Osteocyte (in vitro differentiated cells): ENCODE data around the gene EEF1G. TPM values are rescaled to one million over a fixed set of nuclear protein-coding genes. Genes with fewer than 3 reads are reported as not detected.
A peak's percentile ranks its signal among the peaks of the same experiment; 100 is the strongest.

ENCODE experiments used
- DNase-seq: peaks from one replicate; pipeline ENCODE4 v3.0.0; 2021; ENCODE audit warnings: mixed read lengths; ENCODE audit not compliant: unreplicated experiment; ENCODE audit errors: extremely low spot score
- H3K27ac Mint-ChIP-seq: one replicate; pipeline ENCODE4 v1.8.0; 2021; ENCODE audit warnings: mild to moderate bottlenecking, mixed read lengths; ENCODE audit not compliant: unreplicated experiment
- H3K27me3 Mint-ChIP-seq: one replicate; pipeline ENCODE4 v1.8.0; 2021; ENCODE audit warnings: mixed read lengths; ENCODE audit not compliant: unreplicated experiment
- H3K36me3 Mint-ChIP-seq: one replicate; pipeline ENCODE4 v1.8.0; 2021; ENCODE audit warnings: mixed read lengths; ENCODE audit not compliant: unreplicated experiment
- H3K4me1 Mint-ChIP-seq: one replicate; pipeline ENCODE4 v1.8.0; 2021; ENCODE audit warnings: mixed read lengths; ENCODE audit not compliant: unreplicated experiment
- H3K4me3 Mint-ChIP-seq: one replicate; pipeline ENCODE4 v1.8.0; 2021; ENCODE audit warnings: mild to moderate bottlenecking, moderate library complexity, mixed read lengths; ENCODE audit not compliant: unreplicated experiment
- H3K9me3 Mint-ChIP-seq: one replicate; pipeline ENCODE4 v1.8.0; 2021; ENCODE audit warnings: mixed read lengths; ENCODE audit not compliant: unreplicated experiment
- total RNA-seq: library from RNA; stranded (reverse); gene quantifications from 2 replicates; pipeline ENCODE4 v1.2.1, GENCODE V29; 2021
- TF ChIP-seq, protein P1 (sequence below): fragments of 200-600 bp; sonication (generic); IDR thresholded peaks from 2 replicates; pipeline ENCODE4 v1.5.0; 2021; ENCODE audit warnings: antibody characterized with exemption, mild to moderate bottlenecking, moderate library complexity

The EEF1G gene
- total RNA-seq, 1 donor from 2014 or later: 1,404 TPM

DNA sequence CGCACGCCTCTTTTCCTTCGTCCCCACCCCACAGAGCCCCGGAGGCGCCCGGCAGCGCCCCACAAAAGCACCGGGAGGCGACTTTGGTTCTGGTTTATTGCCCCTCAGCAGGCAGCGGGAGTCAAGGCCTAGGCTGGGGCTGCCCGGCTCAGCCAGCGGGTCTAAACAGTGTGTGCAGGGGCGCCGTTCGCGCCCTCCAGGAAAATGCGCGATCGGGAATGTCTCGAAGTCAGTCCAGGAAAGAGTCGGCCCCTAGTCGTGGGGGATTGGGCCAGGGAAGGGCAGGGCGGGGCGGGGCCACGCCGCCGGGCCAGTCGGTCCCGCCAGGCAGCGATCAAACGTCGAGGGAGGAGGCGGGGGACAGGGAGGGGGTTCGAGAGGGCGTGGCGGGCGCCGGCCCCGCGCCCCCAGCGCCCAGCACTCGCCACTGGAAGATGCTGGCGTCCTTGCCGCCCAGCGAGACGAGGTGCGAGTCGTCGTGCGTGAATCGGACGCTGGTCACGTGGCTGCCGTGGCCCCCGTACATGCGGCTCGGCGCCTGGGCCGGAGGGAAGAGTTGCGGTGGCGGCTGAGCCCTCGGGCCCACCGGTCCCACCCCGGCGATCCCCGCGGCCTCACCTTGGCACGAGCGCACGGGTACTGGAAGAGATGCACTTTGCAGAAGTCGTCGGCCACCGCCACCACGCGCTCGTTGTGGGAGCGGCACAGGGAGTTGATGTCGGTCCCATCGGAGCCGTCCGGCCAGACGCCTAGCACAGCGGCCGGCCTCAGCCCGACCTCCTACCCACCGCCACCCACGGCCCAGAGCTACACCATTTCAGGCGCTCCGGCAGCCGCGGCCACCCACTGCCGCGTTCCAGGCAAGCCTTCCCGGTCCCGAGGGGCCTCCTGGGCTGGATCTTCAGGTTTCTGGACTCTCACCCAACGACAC lies 28.7 kb upstream of the EEF1G start:
- no peaks in the 10 kb centered on the region for H3K9me3 Mint-ChIP-seq
- TF ChIP-seq, protein P1, sequence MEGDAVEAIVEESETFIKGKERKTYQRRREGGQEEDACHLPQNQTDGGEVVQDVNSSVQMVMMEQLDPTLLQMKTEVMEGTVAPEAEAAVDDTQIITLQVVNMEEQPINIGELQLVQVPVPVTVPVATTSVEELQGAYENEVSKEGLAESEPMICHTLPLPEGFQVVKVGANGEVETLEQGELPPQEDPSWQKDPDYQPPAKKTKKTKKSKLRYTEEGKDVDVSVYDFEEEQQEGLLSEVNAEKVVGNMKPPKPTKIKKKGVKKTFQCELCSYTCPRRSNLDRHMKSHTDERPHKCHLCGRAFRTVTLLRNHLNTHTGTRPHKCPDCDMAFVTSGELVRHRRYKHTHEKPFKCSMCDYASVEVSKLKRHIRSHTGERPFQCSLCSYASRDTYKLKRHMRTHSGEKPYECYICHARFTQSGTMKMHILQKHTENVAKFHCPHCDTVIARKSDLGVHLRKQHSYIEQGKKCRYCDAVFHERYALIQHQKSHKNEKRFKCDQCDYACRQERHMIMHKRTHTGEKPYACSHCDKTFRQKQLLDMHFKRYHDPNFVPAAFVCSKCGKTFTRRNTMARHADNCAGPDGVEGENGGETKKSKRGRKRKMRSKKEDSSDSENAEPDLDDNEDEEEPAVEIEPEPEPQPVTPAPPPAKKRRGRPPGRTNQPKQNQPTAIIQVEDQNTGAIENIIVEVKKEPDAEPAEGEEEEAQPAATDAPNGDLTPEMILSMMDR: no peak
- peak overlapping the region; percentile 84 for H3K4me3 Mint-ChIP-seq
- peaks cover 31% of the 10 kb centered on the region for H3K36me3 Mint-ChIP-seq
- peaks cover 32% of the 10 kb centered on the region for H3K4me1 Mint-ChIP-seq
- H3K27ac Mint-ChIP-seq: peak overlapping the region; percentile 96
- DNase-seq: no peak
- no peaks in the 10 kb centered on the region for H3K27me3 Mint-ChIP-seq

DNA sequence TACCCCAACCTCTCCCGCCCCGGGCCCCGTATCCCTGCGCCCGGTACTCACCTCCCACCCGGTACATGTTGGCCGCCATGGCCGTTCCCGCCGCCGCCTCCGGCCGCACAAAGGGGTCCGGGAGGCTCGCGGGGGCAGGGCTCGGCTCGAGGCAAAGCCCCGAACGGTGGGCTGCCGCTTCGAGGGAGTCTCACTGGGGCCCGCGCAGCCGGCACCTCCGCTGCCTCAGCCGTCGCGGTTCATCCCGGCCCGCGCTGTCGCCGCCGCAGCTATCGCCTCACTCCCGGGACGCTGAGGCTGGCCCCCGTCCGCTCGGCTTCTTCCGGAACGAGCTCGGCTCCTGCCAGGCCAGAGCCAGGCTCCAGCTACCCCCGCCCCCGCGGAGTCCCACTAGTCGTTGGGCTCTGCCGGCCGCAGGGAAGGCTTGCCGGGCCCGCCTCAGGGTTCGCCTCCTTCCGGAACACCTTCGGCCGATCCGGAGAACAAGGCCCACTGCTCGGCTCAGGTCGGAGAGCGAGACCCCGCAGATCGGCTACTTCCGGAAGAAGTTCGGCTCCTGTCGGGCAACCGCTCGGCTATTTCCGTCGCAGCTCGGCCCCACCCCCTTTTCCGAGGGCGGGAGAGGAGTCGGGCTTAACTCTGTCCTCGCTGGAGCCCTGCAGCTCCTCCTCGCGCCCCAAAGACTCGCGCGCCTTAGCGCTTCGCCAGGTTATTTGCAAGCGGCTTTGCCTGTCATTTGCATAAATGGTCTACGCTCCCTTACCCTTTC lies 27.9 kb upstream of the EEF1G start, which contains the start of gene MTA2:
TSS of gene MTA2 (minus strand) at position 494 of the 769 bp plus-strand sequence. CDS start at position 79, 415 bp downstream.
- Mint-ChIP-seq H3K27ac (peak within 1 kb of the TSS; percentile 96), H3K36me3 (peaks cover 34% of the 10 kb centered on the region), H3K9me3 (no peaks in the 10 kb centered on the region), H3K4me1 (peaks cover 32% of the 10 kb centered on the region), H3K27me3 (no peaks in the 10 kb centered on the region), H3K4me3 (peak within 1 kb of the TSS; percentile 84)
- TF ChIP-seq, protein P1: no peak
- peak; percentile 100 for DNase-seq

DNA sequence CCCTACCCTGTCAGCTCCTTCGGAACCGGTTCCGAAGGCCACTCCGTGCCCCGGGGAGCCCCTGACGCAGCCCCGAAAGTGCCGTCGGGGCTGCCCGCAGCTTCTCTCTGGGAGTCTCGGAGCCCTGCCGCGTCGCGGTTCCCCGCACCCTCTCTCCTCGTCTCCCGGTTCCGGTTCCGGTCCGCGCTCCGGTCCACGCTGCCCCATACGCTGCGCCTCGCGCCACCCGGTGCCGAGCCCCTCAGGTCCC lies 27.4 kb upstream of the EEF1G start:
- Mint-ChIP-seq H3K4me3 (peak overlapping the region; percentile 84), H3K27ac (peak overlapping the region; percentile 96), H3K27me3 (no peaks in the 10 kb centered on the region), H3K4me1 (peaks cover 32% of the 10 kb centered on the region), H3K9me3 (no peaks in the 10 kb centered on the region), H3K36me3 (peaks cover 36% of the 10 kb centered on the region)
- TF ChIP-seq, protein P1: no peak
- no peak for DNase-seq

DNA sequence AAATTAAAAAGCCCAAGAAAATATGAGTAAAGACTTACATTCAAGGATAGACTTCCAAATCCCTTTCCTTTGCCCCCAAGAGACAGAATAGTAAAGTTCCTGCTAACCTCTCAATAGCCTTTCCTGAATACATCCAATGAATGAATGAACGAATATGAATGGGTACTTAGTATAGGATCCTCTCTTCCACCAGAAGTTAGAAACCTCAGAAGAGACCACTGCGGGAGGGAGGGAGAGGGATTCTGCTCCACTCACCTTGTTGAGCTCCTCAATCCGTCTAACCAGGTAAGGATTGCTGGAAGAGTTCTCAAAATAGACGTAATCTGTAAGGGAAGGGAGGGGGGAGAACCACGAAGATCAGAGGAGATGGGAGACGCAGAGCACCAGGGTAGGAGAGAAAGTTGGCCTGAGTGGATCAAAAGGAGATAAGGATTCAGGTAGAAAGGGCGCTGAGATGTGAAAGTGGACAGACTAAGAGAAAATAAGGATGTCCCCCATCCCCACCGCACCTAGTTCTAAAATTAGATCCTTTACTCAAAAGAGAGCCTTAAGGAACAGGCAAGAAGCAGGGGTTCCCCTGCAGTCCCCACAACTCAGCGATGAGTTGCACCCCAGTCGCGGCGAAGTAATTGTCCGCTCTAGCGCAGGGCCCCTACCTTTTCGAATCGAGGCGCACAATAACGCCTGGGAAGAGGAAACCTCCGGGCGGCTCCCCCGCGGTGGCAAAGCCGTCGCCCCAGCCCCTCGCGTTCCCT lies 26.9 kb upstream of the EEF1G start:
- Mint-ChIP-seq H3K27ac (peak overlapping the region; percentile 96), H3K4me3 (peak overlapping the region; percentile 84), H3K4me1 (peaks cover 32% of the 10 kb centered on the region), H3K27me3 (no peaks in the 10 kb centered on the region), H3K9me3 (no peaks in the 10 kb centered on the region), H3K36me3 (peaks cover 38% of the 10 kb centered on the region)
- no peak for DNase-seq
- TF ChIP-seq, protein P1: no peak
